GM10248 (cell line): Measurements from ENCODE around the gene RAD51B.

Experiments used
- CTCF ChIA-PET: fragments of 300-600 bp; sonication (Branson Sonifier 250); formaldehyde crosslinking; extraction: SDS; loops from one replicate; lab custom pipeline; 2021; ENCODE audit warnings: antibody characterized with exemption; lab: Yijun Ruan, JAX
- POLR2A ChIA-PET: fragments of 350-650 bp; sonication (Branson Sonifier 250); formaldehyde crosslinking; extraction: SDS; loops from one replicate; lab custom pipeline; 2020; ENCODE audit warnings: antibody characterized with exemption; lab: Yijun Ruan, JAX
- DNase-seq: peaks from one replicate; pipeline ENCODE4 v3.0.0; 2012; ENCODE audit errors: extremely low spot score
- TF ChIP-seq, protein P1 (sequence below): IDR thresholded peaks from 2 replicates; pipeline ENCODE4 v1.5.1; 2012; ENCODE audit warnings: mild to moderate bottlenecking, low read depth; ENCODE audit errors: extremely low read depth, missing control alignments, control extremely low read depth

The RAD51B gene

DNA sequence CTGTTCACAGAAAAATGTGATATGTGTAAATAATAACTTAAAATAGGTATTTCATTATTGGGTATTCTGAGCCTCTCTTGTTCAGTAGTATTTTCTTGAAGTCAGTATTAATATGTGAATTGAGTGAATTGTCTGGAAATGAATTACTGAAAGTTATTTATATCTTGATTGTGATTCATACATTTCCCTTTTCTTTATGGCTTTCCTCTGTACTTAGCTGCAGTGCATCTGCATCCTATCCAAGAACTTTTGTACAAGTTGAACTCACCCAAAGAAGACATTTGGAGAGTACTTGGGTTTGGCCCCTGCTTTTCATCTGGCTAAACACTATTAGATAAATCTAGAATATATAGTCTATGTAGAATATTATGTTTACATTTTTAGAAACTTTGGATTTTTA, 326.0 kb downstream of the RAD51B start:
- TF ChIP-seq, protein P1, sequence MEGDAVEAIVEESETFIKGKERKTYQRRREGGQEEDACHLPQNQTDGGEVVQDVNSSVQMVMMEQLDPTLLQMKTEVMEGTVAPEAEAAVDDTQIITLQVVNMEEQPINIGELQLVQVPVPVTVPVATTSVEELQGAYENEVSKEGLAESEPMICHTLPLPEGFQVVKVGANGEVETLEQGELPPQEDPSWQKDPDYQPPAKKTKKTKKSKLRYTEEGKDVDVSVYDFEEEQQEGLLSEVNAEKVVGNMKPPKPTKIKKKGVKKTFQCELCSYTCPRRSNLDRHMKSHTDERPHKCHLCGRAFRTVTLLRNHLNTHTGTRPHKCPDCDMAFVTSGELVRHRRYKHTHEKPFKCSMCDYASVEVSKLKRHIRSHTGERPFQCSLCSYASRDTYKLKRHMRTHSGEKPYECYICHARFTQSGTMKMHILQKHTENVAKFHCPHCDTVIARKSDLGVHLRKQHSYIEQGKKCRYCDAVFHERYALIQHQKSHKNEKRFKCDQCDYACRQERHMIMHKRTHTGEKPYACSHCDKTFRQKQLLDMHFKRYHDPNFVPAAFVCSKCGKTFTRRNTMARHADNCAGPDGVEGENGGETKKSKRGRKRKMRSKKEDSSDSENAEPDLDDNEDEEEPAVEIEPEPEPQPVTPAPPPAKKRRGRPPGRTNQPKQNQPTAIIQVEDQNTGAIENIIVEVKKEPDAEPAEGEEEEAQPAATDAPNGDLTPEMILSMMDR, result no peak
- POLR2A ChIA-PET, result no interaction called here
- CTCF ChIA-PET, result interaction anchor here (1.2 kb wide), 1 partner anchor 32 kb away, joined by 3 read pairs; no protein-coding TSS in a partner anchor
- DNase-seq, result no peak

DNA sequence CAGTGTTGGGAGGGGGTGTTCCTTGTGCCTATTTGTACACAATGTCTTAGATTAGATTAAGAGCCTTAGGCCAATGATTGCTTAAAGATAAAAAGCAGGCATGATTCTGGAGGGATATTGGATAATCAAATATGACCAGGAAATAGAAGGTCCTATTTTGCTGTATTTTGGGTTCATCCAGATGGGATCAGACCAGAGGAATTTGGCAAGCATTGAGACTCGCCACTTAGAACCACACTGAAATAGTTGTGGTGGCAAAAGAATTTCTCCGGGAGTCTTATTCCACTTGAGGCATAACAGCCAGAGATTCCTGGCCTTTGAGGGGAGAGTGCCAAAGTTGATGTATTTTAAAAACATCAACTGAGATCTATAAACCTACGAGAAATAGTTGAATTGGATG, 327.2 kb downstream of the RAD51B start:
- TF ChIP-seq, protein P1, result no peak
- no peak for DNase-seq
- POLR2A ChIA-PET, result no interaction called here
- CTCF ChIA-PET, result interaction anchor here (2.1 kb wide), 1 partner anchor 14 kb away, joined by 5 read pairs; no protein-coding TSS in a partner anchor

DNA sequence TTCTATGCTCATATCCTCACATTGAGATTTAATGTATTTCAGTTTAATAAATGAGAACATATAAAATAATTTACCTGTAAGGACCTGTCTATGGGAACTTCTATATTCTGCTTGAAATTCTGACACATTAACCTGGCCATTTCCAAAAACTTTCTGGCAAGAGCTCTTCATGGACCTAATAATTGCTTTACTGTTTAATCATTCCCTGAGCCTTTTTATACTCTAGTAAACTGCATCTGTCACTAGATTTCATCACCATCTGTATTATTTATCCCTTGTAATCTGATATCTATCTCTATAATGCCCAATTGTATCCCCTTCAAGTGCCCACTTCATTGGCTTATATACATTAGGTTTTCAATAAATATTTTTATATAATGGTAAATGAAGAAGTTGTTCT, 327.7 kb downstream of the RAD51B start:
- POLR2A ChIA-PET, result no interaction called here
- DNase-seq, result no peak
- TF ChIP-seq, protein P1, result no peak
- CTCF ChIA-PET, result interaction anchor here (2.1 kb wide), 1 partner anchor 13 kb away, joined by 5 read pairs; no protein-coding TSS in a partner anchor

DNA sequence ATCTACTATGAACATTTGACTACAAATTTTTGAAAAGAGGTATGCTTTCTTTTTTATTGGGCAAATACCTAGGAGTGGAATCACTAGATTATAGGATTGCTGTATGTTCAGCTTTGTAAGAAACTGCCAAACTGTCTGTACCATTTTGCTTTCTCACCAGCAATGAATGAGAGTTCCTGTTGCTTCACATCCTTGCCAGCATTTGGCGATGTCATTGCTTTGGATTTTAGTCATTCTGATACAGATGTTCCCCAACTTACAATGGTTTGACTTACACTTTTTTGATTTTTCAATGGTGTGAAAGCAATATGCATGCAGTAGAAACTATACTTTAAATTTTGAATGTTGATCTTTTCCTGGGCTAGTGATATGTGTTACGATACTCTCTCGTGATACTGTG, 328.7 kb downstream of the RAD51B start:
- POLR2A ChIA-PET, result no interaction called here
- CTCF ChIA-PET, result interaction anchor here (2.1 kb wide), 1 partner anchor 12 kb away, joined by 5 read pairs; no protein-coding TSS in a partner anchor
- no peak for DNase-seq
- TF ChIP-seq, protein P1, result no peak

DNA sequence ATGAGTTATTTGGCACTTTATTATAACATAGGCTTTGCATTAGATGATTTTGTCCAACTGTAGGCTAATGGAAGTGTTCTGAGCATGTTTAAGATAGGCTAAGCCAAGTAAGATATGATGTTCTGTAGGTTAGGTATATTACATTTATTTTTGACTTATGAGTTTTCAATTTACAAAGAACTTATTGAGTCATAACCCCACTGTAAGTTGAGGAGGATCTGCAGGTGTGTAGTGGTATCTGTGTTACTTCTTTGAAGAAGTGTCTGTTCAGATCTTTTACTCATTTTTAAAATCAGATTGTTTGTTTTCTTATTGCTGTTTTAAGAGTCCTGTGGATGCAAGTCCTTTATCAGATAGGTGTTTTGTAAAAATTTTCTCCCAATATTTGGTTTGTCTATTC, 329.2 kb downstream of the RAD51B start:
- ChIA-PET CTCF (no interaction called here), POLR2A (no interaction called here)
- TF ChIP-seq, protein P1, result no peak
- DNase-seq, result no peak

DNA sequence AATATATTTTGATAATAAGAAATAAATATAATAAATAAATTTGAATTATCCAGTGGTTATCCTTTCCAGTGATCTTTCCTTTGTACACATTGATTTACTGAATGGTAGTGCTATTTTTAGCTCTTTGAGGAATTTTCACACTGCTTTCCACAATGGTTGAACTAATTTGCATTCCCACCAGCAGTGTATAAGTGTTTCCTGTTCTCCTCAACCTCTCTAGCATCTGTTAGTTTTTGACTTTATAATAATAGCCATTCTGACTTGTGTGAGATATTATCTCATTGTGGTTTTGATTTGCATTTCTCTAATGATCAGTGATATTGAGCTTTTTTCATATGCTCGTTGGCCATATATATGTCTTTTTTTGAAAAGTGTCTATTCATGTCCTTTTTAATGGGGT, 333.7 kb downstream of the RAD51B start:
- TF ChIP-seq, protein P1, result no peak
- no peak for DNase-seq
- ChIA-PET POLR2A (no interaction called here), CTCF (no interaction called here)

DNA sequence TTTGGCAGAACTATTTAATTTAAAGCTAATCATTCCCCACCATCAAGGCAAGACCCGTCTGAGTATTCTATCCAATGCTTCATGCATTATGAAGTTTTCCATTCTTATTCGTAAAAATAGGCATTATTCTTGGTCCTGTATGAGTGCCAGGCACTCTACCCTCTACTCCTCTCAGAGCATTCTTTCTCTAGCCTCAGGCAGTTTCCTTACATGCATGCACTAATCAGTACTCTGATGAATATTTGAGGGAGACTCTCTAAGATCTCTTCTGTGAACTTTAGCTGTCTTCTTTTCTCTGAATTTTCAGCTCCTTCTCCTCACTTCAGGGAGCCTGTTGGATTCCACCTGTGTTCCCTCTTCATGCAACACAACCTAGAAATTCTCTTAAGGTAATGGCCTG, 334.7 kb downstream of the RAD51B start:
- ChIA-PET CTCF (interaction anchor here (1.5 kb wide), 1 partner anchor 25 kb away, joined by 4 read pairs; no protein-coding TSS in a partner anchor), POLR2A (no interaction called here)
- no peak for DNase-seq
- TF ChIP-seq, protein P1, result no peak
